Activated naive CD8-positive, alpha-beta T cell treated with anti-CD3 and anti-CD28 coated beads for 36 hours (primary cell): ENCODE measurements around the gene KCNK13. TPM values are rescaled to one million over a fixed set of nuclear protein-coding genes. Genes with fewer than 3 reads are reported as not detected.
"Not testable (repeated sequence)": the region's sequence is repeated elsewhere in the genome, so short reads cannot be mapped to it uniquely, and the experiment has no call there.

Experiments
- DNase-seq: peaks from one replicate; pipeline ENCODE4 v3.0.0; 2021
- H3K27ac Mint-ChIP-seq: one replicate; pipeline ENCODE4 v1.8.0; 2022; ENCODE audit warnings: mild to moderate bottlenecking, moderate library complexity, mixed read lengths
- H3K27me3 Mint-ChIP-seq: one replicate; pipeline ENCODE4 v1.8.0; 2022; ENCODE audit warnings: mild to moderate bottlenecking, mixed read lengths
- H3K36me3 Mint-ChIP-seq: one replicate; pipeline ENCODE4 v1.8.0; 2021; ENCODE audit warnings: mild to moderate bottlenecking, mixed read lengths
- H3K4me1 Mint-ChIP-seq: one replicate; pipeline ENCODE4 v1.8.0; 2021; ENCODE audit warnings: mixed read lengths
- H3K4me3 Mint-ChIP-seq: one replicate; pipeline ENCODE4 v1.8.0; 2022; ENCODE audit warnings: mild to moderate bottlenecking, moderate library complexity, mixed read lengths
- H3K9me3 Mint-ChIP-seq: one replicate; pipeline ENCODE4 v1.8.0; 2022; ENCODE audit warnings: mixed read lengths
- total RNA-seq, 2 experiments: library from RNA; stranded (reverse); gene quantifications; one replicate each; pipeline ENCODE4 v1.2.3, GENCODE V29; 2021

The KCNK13 gene
- total RNA-seq, 2 experiments from 2014 or later: not detected

DNA sequence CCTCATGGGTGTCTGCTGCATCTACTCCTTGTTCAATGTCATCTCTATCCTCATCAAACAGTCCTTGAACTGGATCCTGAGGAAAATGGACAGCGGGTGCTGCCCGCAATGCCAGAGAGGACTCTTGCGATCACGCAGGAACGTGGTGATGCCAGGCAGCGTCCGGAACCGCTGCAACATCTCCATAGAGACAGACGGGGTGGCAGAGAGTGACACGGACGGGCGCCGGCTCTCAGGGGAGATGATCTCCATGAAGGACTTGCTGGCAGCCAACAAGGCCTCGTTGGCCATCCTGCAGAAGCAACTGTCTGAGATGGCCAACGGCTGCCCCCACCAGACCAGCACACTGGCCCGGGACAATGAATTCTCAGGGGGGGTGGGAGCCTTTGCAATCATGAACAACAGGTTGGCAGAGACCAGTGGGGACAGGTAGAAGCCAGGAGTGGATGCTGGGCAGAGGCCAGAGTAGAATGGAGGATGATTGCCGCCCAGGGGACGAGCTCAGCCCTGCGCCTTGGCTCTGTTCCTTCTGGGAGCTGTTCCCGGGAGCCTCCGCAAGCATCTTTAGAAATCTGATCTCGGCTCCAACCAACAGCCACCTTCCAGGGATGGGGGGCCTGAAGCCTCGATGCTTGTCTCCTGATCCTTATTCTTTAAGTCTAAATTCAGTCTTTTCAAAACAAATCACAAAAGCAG lies 122.9 kb downstream of the KCNK13 start:
- DNase-seq: no peak
- Mint-ChIP-seq H3K4me1 (no peaks in the 10 kb centered on the region), H3K27ac (no peak overlapping the region), H3K36me3 (no peaks in the 10 kb centered on the region), H3K27me3 (no peaks in the 10 kb centered on the region), H3K4me3 (no peak overlapping the region), H3K9me3 (peaks cover 3% of the 10 kb centered on the region)

DNA sequence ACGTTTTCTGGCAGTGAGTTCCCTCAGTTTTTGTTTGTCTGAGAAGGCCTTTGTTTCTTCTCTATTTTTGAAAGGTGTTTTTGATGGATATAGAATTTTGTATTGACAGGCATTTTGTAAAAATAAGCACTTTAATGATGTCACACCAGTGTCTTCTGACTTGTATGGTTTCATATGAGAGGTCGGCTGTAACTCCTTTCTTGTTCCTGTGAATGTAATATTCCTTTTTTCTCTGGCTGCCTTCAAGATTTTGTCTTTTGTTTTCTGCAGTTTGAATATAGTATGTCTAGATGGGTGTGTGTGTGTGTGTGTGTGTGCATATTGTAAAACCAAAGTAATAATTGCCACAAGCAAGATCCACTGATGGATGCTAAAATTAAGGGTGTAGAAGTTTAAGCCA lies 126.8 kb downstream of the KCNK13 start:
- no peaks in the 10 kb centered on the region for H3K4me1 Mint-ChIP-seq
- no peak overlapping the region for H3K27ac Mint-ChIP-seq
- no peak for DNase-seq
- no peaks in the 10 kb centered on the region for H3K36me3 Mint-ChIP-seq
- H3K9me3 Mint-ChIP-seq: peaks cover 3% of the 10 kb centered on the region
- no peak overlapping the region for H3K4me3 Mint-ChIP-seq
- peaks cover 7% of the 10 kb centered on the region for H3K27me3 Mint-ChIP-seq

DNA sequence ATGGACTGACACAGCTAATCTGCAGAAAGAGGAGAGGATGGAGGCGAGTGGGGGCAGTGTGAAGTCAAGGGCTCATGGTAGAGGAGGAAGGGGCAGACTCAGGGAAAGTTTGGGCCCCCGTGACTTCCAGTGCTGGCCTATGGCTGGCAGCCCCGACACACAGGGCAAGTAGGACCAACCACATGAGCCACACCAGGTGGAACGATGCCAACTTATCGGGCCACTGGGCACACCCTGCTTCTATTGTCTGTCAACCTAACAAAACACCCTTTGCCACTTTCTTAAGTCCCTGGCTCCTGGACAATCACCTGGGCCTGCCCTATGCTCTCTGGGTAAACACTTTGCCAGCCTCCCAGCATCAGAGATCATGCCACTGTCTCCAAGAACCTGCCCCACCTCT lies 129.4 kb downstream of the KCNK13 start:
- Mint-ChIP-seq H3K27ac (no peak overlapping the region), H3K36me3 (no peaks in the 10 kb centered on the region), H3K4me3 (no peak overlapping the region), H3K9me3 (peaks cover 3% of the 10 kb centered on the region), H3K4me1 (no peaks in the 10 kb centered on the region), H3K27me3 (peaks cover 16% of the 10 kb centered on the region)
- DNase-seq: no peak

DNA sequence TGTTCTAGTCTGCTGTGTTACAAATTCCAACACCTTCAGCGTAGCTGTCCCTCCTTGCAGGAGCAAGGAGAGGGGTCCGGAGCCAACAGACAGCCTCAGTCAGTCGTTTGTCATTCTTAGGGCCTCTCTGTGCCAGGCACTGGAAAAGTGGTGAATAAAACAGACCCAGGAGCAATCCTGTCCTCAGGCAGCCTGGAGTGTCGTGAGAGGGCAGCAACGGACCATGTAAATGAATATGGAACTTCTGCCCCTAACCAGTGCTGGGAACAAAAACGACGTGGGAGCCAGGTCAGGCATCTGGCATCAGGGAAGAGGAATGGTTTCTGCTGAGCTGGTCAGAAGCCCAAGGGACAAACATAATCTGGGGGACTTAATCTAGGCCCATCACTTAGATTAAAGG lies 129.8 kb downstream of the KCNK13 start:
- H3K9me3 Mint-ChIP-seq: peaks cover 3% of the 10 kb centered on the region
- no peak overlapping the region for H3K4me3 Mint-ChIP-seq
- H3K27ac Mint-ChIP-seq: no peak overlapping the region
- no peaks in the 10 kb centered on the region for H3K4me1 Mint-ChIP-seq
- no peak for DNase-seq
- H3K27me3 Mint-ChIP-seq: peaks cover 16% of the 10 kb centered on the region
- no peaks in the 10 kb centered on the region for H3K36me3 Mint-ChIP-seq

DNA sequence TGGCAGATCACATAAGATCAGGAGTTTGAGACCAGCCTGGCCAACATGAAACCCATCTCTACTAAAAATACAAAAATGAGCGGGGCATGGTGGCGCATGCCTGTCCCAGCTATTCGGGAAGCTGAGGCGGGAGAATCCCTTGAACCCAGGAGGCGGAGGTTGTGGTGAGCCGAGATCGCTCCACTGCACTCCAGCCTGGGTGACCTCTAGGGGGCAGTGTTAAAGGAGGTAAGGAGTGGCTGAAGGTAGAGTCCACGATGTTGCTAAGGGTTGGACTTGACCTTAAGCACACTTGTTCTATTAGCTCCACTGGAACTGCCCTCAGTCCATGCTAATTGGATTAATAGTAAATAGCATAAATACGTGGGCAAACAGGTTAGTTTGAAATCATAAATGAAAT lies 132.1 kb downstream of the KCNK13 start:
- Mint-ChIP-seq H3K36me3 (no peaks in the 10 kb centered on the region), H3K27me3 (peaks cover 30% of the 10 kb centered on the region), H3K4me3 (no peak overlapping the region)

DNA sequence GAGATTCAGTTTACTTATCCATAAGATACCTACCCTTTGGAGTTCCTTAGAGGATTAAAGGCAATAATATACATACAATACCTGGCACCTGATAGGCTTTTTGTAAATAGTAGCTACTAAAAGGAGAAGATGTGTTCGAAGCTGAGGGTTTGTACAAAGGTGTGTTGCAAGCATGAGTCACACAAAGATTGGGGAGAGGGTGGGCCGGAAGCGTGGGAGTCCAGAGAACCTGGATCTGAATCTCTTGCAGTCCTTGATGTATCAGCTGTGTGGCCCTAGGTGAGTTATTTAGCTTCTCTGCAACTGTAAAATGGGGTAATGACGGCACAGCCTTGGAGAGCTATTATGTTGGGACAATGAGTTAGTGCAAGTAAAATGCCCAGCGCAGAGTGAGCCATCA lies 132.9 kb downstream of the KCNK13 start:
- no peaks in the 10 kb centered on the region for H3K4me1 Mint-ChIP-seq
- H3K36me3 Mint-ChIP-seq: no peaks in the 10 kb centered on the region
- H3K27me3 Mint-ChIP-seq: peaks cover 30% of the 10 kb centered on the region
- H3K27ac Mint-ChIP-seq: no peak overlapping the region
- DNase-seq: no peak
- H3K4me3 Mint-ChIP-seq: no peak overlapping the region
- no peaks in the 10 kb centered on the region for H3K9me3 Mint-ChIP-seq

More for the DNA sequence above, 132.1 kb downstream of the KCNK13 start:
- H3K27ac Mint-ChIP-seq: no peak overlapping the region
- no peaks in the 10 kb centered on the region for H3K4me1 Mint-ChIP-seq
- no peaks in the 10 kb centered on the region for H3K9me3 Mint-ChIP-seq
- DNase-seq: no peak

DNA sequence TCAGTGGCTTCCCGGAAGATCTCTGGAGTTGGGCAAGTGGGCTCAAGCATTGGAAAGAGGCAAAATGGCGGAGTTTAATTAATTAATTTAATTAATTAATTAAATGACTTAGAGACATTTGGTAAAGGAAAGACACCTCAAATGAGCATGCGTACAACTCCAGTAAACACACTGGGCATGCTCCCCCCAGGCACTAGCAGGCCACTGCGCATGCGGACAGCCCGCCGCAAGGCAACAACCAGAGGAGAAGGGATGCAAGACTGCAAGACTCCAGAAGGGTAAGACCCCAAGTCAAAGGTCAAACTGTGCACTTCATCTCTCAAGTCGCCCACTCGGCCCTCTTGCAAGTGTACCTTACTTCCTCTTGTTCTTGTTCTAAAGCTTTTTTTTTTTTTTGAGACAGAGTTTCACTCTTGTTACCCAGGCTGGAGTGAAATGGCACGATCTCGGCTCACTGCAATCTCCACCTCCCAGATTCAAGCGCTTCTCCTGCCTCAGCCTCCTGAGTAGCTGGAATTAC lies 136.8 kb downstream of the KCNK13 start:
- no peak overlapping the region for H3K27ac Mint-ChIP-seq
- H3K4me1 Mint-ChIP-seq: no peaks in the 10 kb centered on the region
- H3K9me3 Mint-ChIP-seq: peaks cover 5% of the 10 kb centered on the region
- peaks cover 30% of the 10 kb centered on the region for H3K27me3 Mint-ChIP-seq
- no peaks in the 10 kb centered on the region for H3K36me3 Mint-ChIP-seq
- no peak for DNase-seq
- H3K4me3 Mint-ChIP-seq: no peak overlapping the region

DNA sequence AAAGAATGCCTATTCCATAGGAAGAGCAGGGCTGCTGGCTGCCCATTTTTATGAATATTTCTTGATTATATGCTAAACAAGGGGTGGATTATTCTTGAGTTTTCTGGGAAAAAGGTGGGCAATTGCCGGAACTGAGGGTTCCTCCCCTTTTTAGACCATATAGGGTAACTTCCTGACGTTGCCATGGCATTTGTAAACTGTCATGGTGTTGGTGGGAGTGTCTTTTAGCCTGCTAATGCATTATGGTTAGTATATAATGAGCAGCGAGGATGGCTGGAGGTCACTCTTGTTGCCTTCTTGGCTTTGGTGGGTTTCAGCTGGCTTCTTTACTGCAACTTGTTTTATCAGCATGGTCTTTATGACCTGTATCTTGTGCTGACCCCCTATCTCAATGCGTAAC lies 138.8 kb downstream of the KCNK13 start:
- not testable (repeated sequence) for H3K4me1 Mint-ChIP-seq, H3K9me3 Mint-ChIP-seq, H3K27ac Mint-ChIP-seq, DNase-seq, H3K36me3 Mint-ChIP-seq, H3K4me3 Mint-ChIP-seq
- peaks cover 21% of the 10 kb centered on the region for H3K27me3 Mint-ChIP-seq

DNA sequence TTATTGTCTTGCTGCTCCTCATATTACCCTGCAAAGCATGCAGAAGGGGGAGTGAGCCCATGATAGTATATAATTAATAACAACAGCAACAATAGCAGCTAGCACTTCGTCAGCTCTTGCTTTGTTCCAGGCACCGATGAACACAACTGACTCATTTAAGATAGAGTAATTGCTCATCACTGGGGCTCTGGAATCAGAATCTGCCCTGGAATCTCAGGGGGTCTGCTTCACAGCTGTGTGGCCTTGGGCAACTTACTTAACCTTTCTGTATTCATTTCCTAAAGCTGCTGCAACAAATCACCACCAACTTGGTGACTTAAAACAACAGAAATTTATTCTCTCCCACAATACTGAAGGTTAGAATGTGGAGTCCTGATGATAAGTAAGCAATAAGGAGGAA lies 139.6 kb downstream of the KCNK13 start:
- peaks cover 21% of the 10 kb centered on the region for H3K27me3 Mint-ChIP-seq
- peaks cover 7% of the 10 kb centered on the region for H3K9me3 Mint-ChIP-seq
- no peak for DNase-seq
- H3K4me1 Mint-ChIP-seq: no peaks in the 10 kb centered on the region
- H3K27ac Mint-ChIP-seq: no peak overlapping the region
- no peak overlapping the region for H3K4me3 Mint-ChIP-seq
- no peaks in the 10 kb centered on the region for H3K36me3 Mint-ChIP-seq

DNA sequence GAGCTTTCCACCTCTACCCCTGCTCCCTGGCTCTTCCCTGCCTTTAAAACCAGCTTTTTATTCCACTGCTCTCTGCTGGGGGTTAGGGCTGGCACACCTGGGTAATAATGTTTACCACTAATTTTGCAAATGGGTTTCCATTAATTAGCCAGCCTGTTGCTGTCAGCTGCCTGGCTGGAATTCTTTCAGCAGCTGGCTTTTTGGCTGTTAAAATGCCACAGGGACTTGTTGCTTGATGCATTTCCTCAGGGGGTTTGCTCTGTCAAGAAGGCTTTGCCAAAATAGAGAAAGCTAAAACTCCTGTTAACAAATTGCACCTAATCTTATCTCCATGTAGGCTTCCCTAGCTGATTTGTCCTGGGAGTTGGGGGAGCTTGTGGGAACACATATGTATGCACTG lies 142.7 kb downstream of the KCNK13 start:
- peaks cover 7% of the 10 kb centered on the region for H3K9me3 Mint-ChIP-seq
- no peaks in the 10 kb centered on the region for H3K4me1 Mint-ChIP-seq
- no peak overlapping the region for H3K27ac Mint-ChIP-seq
- H3K36me3 Mint-ChIP-seq: no peaks in the 10 kb centered on the region
- peaks cover 8% of the 10 kb centered on the region for H3K27me3 Mint-ChIP-seq
- no peak for DNase-seq
- H3K4me3 Mint-ChIP-seq: no peak overlapping the region

DNA sequence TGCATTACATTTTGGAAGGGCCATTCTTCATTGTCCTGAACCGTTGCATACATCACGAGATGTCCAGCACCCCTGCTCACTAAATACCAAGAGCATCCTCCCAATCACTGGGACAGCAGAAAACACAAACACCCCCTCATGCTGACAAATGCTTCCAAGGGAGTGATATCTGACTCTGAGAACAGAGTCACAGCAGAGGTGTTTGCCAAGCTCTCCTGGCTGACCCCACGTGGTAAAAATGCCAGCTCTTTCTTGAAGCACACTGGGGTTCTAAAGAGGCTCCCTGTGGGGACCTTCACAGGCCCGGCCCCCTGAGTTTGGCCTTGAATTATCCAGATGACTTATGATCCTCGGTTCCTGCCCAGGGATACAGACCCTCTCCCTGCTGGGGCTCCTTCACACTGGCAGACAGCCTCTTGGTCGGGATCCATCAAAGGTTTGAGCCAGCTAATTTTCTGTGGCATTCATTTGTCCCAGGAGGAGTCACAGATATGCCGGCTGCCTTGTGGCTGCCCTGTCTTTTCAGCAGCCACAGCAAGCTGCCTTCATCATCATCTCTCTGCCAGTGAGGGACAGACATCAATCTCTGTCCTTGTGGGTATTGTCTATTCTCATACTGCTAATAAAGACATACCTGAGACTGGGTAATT lies 151.4 kb downstream of the KCNK13 start:
- no peak for DNase-seq
- Mint-ChIP-seq H3K4me3 (no peak overlapping the region), H3K4me1 (no peaks in the 10 kb centered on the region), H3K36me3 (no peaks in the 10 kb centered on the region), H3K9me3 (peaks cover 7% of the 10 kb centered on the region), H3K27ac (no peak overlapping the region), H3K27me3 (peaks cover 24% of the 10 kb centered on the region)

DNA sequence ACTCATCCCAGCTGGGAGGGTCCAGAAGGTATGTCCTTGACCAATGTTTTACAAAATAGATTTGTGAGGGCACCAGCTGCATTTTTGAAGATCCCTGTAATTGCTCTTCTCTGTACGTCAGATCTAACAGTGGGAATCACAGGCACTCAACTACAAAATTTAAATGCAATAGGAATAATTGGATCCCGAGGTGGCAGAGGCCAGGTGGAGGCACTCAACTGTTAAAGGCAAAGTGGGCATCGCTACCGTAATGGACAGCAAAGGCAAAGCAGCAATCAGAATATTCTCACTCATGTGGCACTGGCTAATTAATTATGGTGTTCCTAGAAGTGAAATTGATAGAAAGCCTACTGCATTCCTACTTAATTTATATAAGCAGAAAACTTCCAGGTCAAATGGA lies 166.7 kb downstream of the KCNK13 start:
- H3K36me3 Mint-ChIP-seq: peaks cover 2% of the 10 kb centered on the region
- no peaks in the 10 kb centered on the region for H3K4me1 Mint-ChIP-seq
- no peak for DNase-seq
- peaks cover 7% of the 10 kb centered on the region for H3K27me3 Mint-ChIP-seq
- H3K4me3 Mint-ChIP-seq: no peak overlapping the region
- peaks cover 5% of the 10 kb centered on the region for H3K9me3 Mint-ChIP-seq
- no peak overlapping the region for H3K27ac Mint-ChIP-seq

DNA sequence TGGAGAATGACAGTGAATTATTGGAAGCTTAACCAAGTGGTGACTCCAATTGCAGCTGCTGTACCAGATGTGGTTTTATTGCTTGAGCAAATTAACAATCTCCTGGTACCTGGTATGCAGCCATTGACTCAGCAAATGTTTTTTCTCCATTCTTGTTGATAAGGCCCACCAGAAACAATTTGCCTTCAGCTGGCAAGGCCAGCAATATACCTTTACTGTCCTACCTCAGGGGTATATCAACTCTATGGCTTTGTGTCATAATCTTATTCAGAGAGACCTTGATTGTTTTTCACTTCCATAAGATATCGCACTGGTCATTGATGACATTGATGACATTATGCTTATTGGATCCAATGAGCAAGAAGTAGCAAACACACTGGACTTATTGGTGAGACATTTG lies 168.1 kb downstream of the KCNK13 start:
- not testable (repeated sequence) for H3K9me3 Mint-ChIP-seq, DNase-seq, H3K27me3 Mint-ChIP-seq, H3K27ac Mint-ChIP-seq, H3K4me1 Mint-ChIP-seq, H3K4me3 Mint-ChIP-seq, H3K36me3 Mint-ChIP-seq
